ENCODE results near the gene MYH3.
"Not testable (repeated sequence)": the region's sequence is repeated elsewhere in the genome, so short reads cannot be mapped to it uniquely, and the experiment has no call there.

The MYH3 gene

GRCh38 chr17:10657148-10657547 lies at the start of gene MYH3:
Gene MYH3 (minus strand): TSS chr17:10657309. CDS start chr17:10655064, 2,245 bp downstream.
- Mint-ChIP-seq H3K27me3 (no peaks in the 10 kb centered on the region), H3K27ac (peak within 1 kb of the TSS in 1 of 2 donors; percentile 67), H3K4me1 (peaks cover 20% of the 10 kb centered on the region), H3K4me3 (no peak within 1 kb of the TSS), H3K9me3 (no peaks in the 10 kb centered on the region)
- ATAC-seq (no peak), DNase-seq (no peak)

- ATAC-seq: no peak
- Mint-ChIP-seq H3K4me1 (peaks cover 60% of the 10 kb centered on the region), H3K27me3 (no peaks in the 10 kb centered on the region), H3K9me3 (no peaks in the 10 kb centered on the region), H3K4me3 (no peak overlapping the region), H3K27ac (peak overlapping the region in 1 of 2 donors; percentile 33)
- no peak for DNase-seq
Observed at GRCh38 chr17:10705727-10706126, 48.6 kb upstream of the MYH3 start.

GRCh38 chr17:10702574-10702973 lies 45.5 kb upstream of the MYH3 start:
- peak overlapping the region; percentile 46 to 54 for H3K4me3 Mint-ChIP-seq
- no peaks in the 10 kb centered on the region for H3K27me3 Mint-ChIP-seq
- H3K27ac Mint-ChIP-seq: peak overlapping the region in 1 of 2 donors; percentile 85
- no peaks in the 10 kb centered on the region for H3K9me3 Mint-ChIP-seq
- DNase-seq (no peak), ATAC-seq (no peak)
- peaks cover 65% of the 10 kb centered on the region for H3K4me1 Mint-ChIP-seq

GRCh38 chr17:10699856-10700255 lies 42.7 kb upstream of the MYH3 start:
- H3K4me1 Mint-ChIP-seq: peaks cover 62% of the 10 kb centered on the region
- no peak for ATAC-seq
- peak overlapping the region; percentile 56 to 80 for H3K4me3 Mint-ChIP-seq
- peak in 1 of 2 donors; percentile 19 for DNase-seq
- no peaks in the 10 kb centered on the region for H3K9me3 Mint-ChIP-seq
- H3K27me3 Mint-ChIP-seq: no peaks in the 10 kb centered on the region
- peak overlapping the region; percentile 89 to 95 for H3K27ac Mint-ChIP-seq

- Mint-ChIP-seq H3K9me3 (no peaks in the 10 kb centered on the region), H3K27me3 (no peaks in the 10 kb centered on the region), H3K4me3 (peak overlapping the region; percentile 92 to 97), H3K27ac (peak overlapping the region; percentile 97 to 98), H3K4me1 (peaks cover 58% of the 10 kb centered on the region)
- DNase-seq (no peak), ATAC-seq (no peak)
Observed at GRCh38 chr17:10698096-10698818, 41.1 kb upstream of the MYH3 start.

- Mint-ChIP-seq H3K9me3 (no peaks in the 10 kb centered on the region), H3K27me3 (no peaks in the 10 kb centered on the region), H3K27ac (peak within 1 kb of the TSS; percentile 97 to 98), H3K4me1 (peaks cover 58% of the 10 kb centered on the region), H3K4me3 (peak within 1 kb of the TSS; percentile 92 to 97)
- DNase-seq (peak; percentile 84 to 89), ATAC-seq (peak; percentile 97)
Observed at GRCh38 chr17:10697092-10698081, 40.3 kb upstream of the MYH3 start, which contains the start of the genes ADPRM and SCO1. Gene ADPRM (plus strand): TSS chr17:10697594. CDS start chr17:10704927, 7,333 bp downstream. Gene SCO1 (minus strand): TSS chr17:10697533. CDS start chr17:10697507, 26 bp downstream.

GRCh38 chr17:10695875-10696407 lies 38.8 kb upstream of the MYH3 start:
- H3K9me3 Mint-ChIP-seq, ATAC-seq, DNase-seq, H3K27me3 Mint-ChIP-seq: not testable (repeated sequence)
- H3K4me3 Mint-ChIP-seq: peak overlapping the region; percentile 92 to 97
- peaks cover 56% of the 10 kb centered on the region for H3K4me1 Mint-ChIP-seq
- H3K27ac Mint-ChIP-seq: peak overlapping the region in 1 of 2 donors; percentile 52

- no peak overlapping the region for H3K4me3 Mint-ChIP-seq
- no peak for ATAC-seq
- DNase-seq: no peak
- no peaks in the 10 kb centered on the region for H3K9me3 Mint-ChIP-seq
- peaks cover 31% of the 10 kb centered on the region for H3K4me1 Mint-ChIP-seq
- H3K27ac Mint-ChIP-seq: no peak overlapping the region
- no peaks in the 10 kb centered on the region for H3K27me3 Mint-ChIP-seq
Observed at GRCh38 chr17:10687499-10687898, 30.4 kb upstream of the MYH3 start.

- H3K27me3 Mint-ChIP-seq: no peaks in the 10 kb centered on the region
Observed at GRCh38 chr17:10683853-10684252, 26.7 kb upstream of the MYH3 start.

GRCh38 chr17:10681866-10682446 lies 24.8 kb upstream of the MYH3 start:
- H3K4me1 Mint-ChIP-seq: no peaks in the 10 kb centered on the region
- no peak overlapping the region for H3K27ac Mint-ChIP-seq
- no peak for DNase-seq
- H3K27me3 Mint-ChIP-seq: no peaks in the 10 kb centered on the region
- H3K9me3 Mint-ChIP-seq: no peaks in the 10 kb centered on the region
- no peak for ATAC-seq
- no peak overlapping the region for H3K4me3 Mint-ChIP-seq

More at GRCh38 chr17:10683853-10684252, 26.7 kb upstream of the MYH3 start:
- Mint-ChIP-seq H3K9me3 (no peaks in the 10 kb centered on the region), H3K4me1 (peaks cover 6% of the 10 kb centered on the region), H3K4me3 (no peak overlapping the region), H3K27ac (no peak overlapping the region)
- ATAC-seq (no peak), DNase-seq (no peak)

GRCh38 chr17:10674704-10675103 lies 17.6 kb upstream of the MYH3 start:
- Mint-ChIP-seq H3K4me1 (no peaks in the 10 kb centered on the region), H3K4me3 (no peak overlapping the region), H3K27ac (peak overlapping the region in 1 of 2 donors; percentile 48), H3K27me3 (no peaks in the 10 kb centered on the region), H3K9me3 (no peaks in the 10 kb centered on the region)
- DNase-seq (no peak), ATAC-seq (no peak)

GRCh38 chr17:10673312-10673711 lies 16.2 kb upstream of the MYH3 start:
- Mint-ChIP-seq H3K27ac (no peak overlapping the region), H3K9me3 (no peaks in the 10 kb centered on the region), H3K4me1 (no peaks in the 10 kb centered on the region), H3K27me3 (no peaks in the 10 kb centered on the region), H3K4me3 (no peak overlapping the region)
- DNase-seq: no peak
- no peak for ATAC-seq

GRCh38 chr17:10668775-10669174 lies 11.7 kb upstream of the MYH3 start:
- H3K4me3 Mint-ChIP-seq: no peak overlapping the region
- H3K27ac Mint-ChIP-seq: no peak overlapping the region
- no peaks in the 10 kb centered on the region for H3K27me3 Mint-ChIP-seq
- H3K9me3 Mint-ChIP-seq: no peaks in the 10 kb centered on the region
- H3K4me1 Mint-ChIP-seq: no peaks in the 10 kb centered on the region
- DNase-seq: no peak
- no peak for ATAC-seq

GRCh38 chr17:10666906-10667305 lies 9.8 kb upstream of the MYH3 start:
- no peaks in the 10 kb centered on the region for H3K27me3 Mint-ChIP-seq
- no peak overlapping the region for H3K27ac Mint-ChIP-seq
- H3K4me1 Mint-ChIP-seq: no peaks in the 10 kb centered on the region
- no peaks in the 10 kb centered on the region for H3K9me3 Mint-ChIP-seq
- DNase-seq: no peak
- no peak overlapping the region for H3K4me3 Mint-ChIP-seq
- ATAC-seq: no peak

- H3K9me3 Mint-ChIP-seq: no peaks in the 10 kb centered on the region
Observed at GRCh38 chr17:10664571-10664970, 7.5 kb upstream of the MYH3 start.

More at GRCh38 chr17:10664571-10664970, 7.5 kb upstream of the MYH3 start:
- Mint-ChIP-seq H3K4me3 (no peak overlapping the region), H3K27me3 (no peaks in the 10 kb centered on the region), H3K27ac (no peak overlapping the region), H3K4me1 (no peaks in the 10 kb centered on the region)
- no peak for ATAC-seq
- no peak for DNase-seq

All from stimulated activated naive CD8-positive, alpha-beta T cell treated with anti-CD3 and anti-CD28 coated beads, Interleukin-15, amount 100 ng/mL, for 72 hours (primary cell).